Keratinocyte (primary cell): ENCODE data around the gene THSD7B. TPM values are rescaled to one million over a fixed set of nuclear protein-coding genes. Genes with fewer than 3 reads are reported as not detected.

Experiments
- DNase-seq: peaks from one replicate; pipeline ENCODE4 v3.0.0-alpha.2; 2011; ENCODE audit warnings: low read depth, missing footprints, low spot score
- FAIRE-seq: peaks from 2 replicates; lab custom pipeline; 2011; peaks lifted over from hg19 to GRCh38; lab: Jason Lieb, UNC
- H2AFZ ChIP-seq: 2 replicates; pipeline ENCODE4 v1.6.0; 2012; ENCODE audit warnings: low read length, control low read depth, inconsistent platforms; ENCODE audit not compliant: control insufficient read depth
- H3K27ac ChIP-seq: 2 replicates; pipeline ENCODE4 v1.5.1; 2011; ENCODE audit warnings: low read length; ENCODE audit not compliant: control insufficient read depth, insufficient read depth
- H3K27me3 ChIP-seq: 3 replicates; pipeline ENCODE4 v1.6.0; 2011; ENCODE audit warnings: low read length; ENCODE audit not compliant: control insufficient read depth, insufficient read depth; ENCODE audit errors: extremely low read depth
- H3K36me3 ChIP-seq, 2 experiments: 2 replicates in 1 of 2; 3 replicates in 1 of 2; pipeline ENCODE4 v1.5.1; 2011; ENCODE audit warnings: low read length in 2 of 2, mild to moderate bottlenecking in 1 of 2; ENCODE audit not compliant: control insufficient read depth in 2 of 2, insufficient read depth in 2 of 2; ENCODE audit errors: extremely low read depth in 1 of 2
- H3K4me1 ChIP-seq: 3 replicates; pipeline ENCODE4 v1.5.1; 2011; ENCODE audit warnings: low read length; ENCODE audit not compliant: control insufficient read depth, insufficient read depth; ENCODE audit errors: extremely low read depth
- H3K4me2 ChIP-seq: 3 replicates; pipeline ENCODE4 v1.6.0; 2011; ENCODE audit warnings: low read depth, low read length; ENCODE audit not compliant: control insufficient read depth, insufficient read depth; ENCODE audit errors: extremely low read depth
- H3K4me3 ChIP-seq, 3 experiments: fragments of 200-600 bp in 1 of 3; sonication (generic) in 1 of 3; 2 replicates in 2 of 3; 3 replicates in 1 of 3; pipeline ENCODE4 v1.5.1; 2011 to 2016; ENCODE audit warnings: low read length in 3 of 3, mild to moderate bottlenecking in 3 of 3, control low read depth in 2 of 3, inconsistent platforms in 1 of 3, low read depth in 1 of 3, mixed read lengths in 1 of 3, mixed run types in 1 of 3, moderate library complexity in 1 of 3; ENCODE audit not compliant: control insufficient read depth in 2 of 3, insufficient read depth in 2 of 3; ENCODE audit errors: extremely low read depth in 1 of 3
- H3K79me2 ChIP-seq: 2 replicates; pipeline ENCODE4 v1.6.0; 2012; ENCODE audit warnings: low read length; ENCODE audit not compliant: control insufficient read depth, insufficient read depth
- H3K9ac ChIP-seq: 3 replicates; pipeline ENCODE4 v1.6.0; 2011; ENCODE audit warnings: low read length; ENCODE audit not compliant: control insufficient read depth, insufficient read depth; ENCODE audit errors: extremely low read depth
- H3K9me1 ChIP-seq: 3 replicates; pipeline ENCODE4 v1.6.0; 2011; ENCODE audit warnings: low read length; ENCODE audit not compliant: control insufficient read depth, insufficient read depth; ENCODE audit errors: extremely low read depth
- H3K9me3 ChIP-seq: 2 replicates; pipeline ENCODE4 v1.5.1; 2012; ENCODE audit warnings: low read depth, low read length; ENCODE audit not compliant: control insufficient read depth
- H4K20me1 ChIP-seq: 3 replicates; pipeline ENCODE4 v1.6.0; 2011; ENCODE audit warnings: low read length; ENCODE audit not compliant: control insufficient read depth, insufficient read depth; ENCODE audit errors: extremely low read depth
- CTCF ChIP-seq, 3 experiments: IDR thresholded peaks in 1 of 3; conservative IDR thresholded peaks in 1 of 3; optimal IDR thresholded peaks in 1 of 3; 2 replicates in 2 of 3; 3 replicates in 1 of 3; pipeline versions ENCODE3 to v1.5.1; 2011; ENCODE audit warnings: low read length in 3 of 3, mild to moderate bottlenecking in 3 of 3, moderate library complexity in 2 of 3, control low read depth in 1 of 3, inconsistent platforms in 1 of 3; ENCODE audit not compliant: insufficient read depth in 2 of 3; ENCODE audit errors: extremely low read depth in 1 of 3
- EZH2 ChIP-seq: IDR thresholded peaks from one replicate; pipeline ENCODE4 v1.6.1; 2012; ENCODE audit warnings: inconsistent platforms, mild to moderate bottlenecking, low read length, moderate library complexity
- dilution Hi-C: fragments of 300-500 bp; cut with MboI; formaldehyde crosslinking; loops from one replicate; pipeline ENCODE4 v1.7.0; 2020; ENCODE audit warnings: low sequenced_read_pairs; ENCODE audit not compliant: extremely low pct_ligation_motif_present
- polyA plus RNA-seq, 5 experiments: library from polyadenylated mRNA; depleted of rRNA in 3 of 5; stranded (reverse) in 3 of 5; stranded (forward) in 1 of 5; unstranded in 1 of 5; fragments of >200 nt; gene quantifications; 1 replicate in 1 of 5; 2 replicates in 3 of 5; 3 replicates in 1 of 5; pipeline versions ENCODE4 v1.2.1 to v1.2.3, GENCODE V29; 2011 to 2012; ENCODE audit warnings: missing spikeins in 2 of 5, low read depth in 1 of 5, low replicate concordance in 1 of 5

The THSD7B gene
- polyA plus RNA-seq, 1 donor (not counting 4 experiments of a cell fraction or from before 2014, with no cell fraction given) = 0.04 TPM

- H3K36me3 ChIP-seq = no peaks in the 10 kb centered on the region
- dilution Hi-C loops = no loop called here
- no peak overlapping the region for H3K4me2 ChIP-seq
- no peaks in the 10 kb centered on the region for H3K9me3 ChIP-seq
- H2AFZ ChIP-seq = no peak overlapping the region
- TF ChIP-seq EZH2 (no peak), CTCF (optimal IDR thresholded peaks at IDR 0.05 in 1 of 3, IDR thresholded peaks at IDR 0.05 in 1 of 3, conservative IDR thresholded peaks at IDR 0.05 in 1 of 3; ENCODE audit: extremely low read depth in 1 of 3, insufficient read depth in 2 of 3, low read length in 3 of 3) (no peak)
- H3K27me3 ChIP-seq = no peaks in the 10 kb centered on the region
- no peaks in the 10 kb centered on the region for H4K20me1 ChIP-seq
- FAIRE-seq (no peak), DNase-seq (no peak)
- H3K27ac ChIP-seq = no peak overlapping the region
- no peaks in the 10 kb centered on the region for H3K79me2 ChIP-seq
- H3K9ac ChIP-seq = no peak overlapping the region
- no peak overlapping the region for H3K4me3 ChIP-seq
- peaks cover 7% of the 10 kb centered on the region for H3K4me1 ChIP-seq
- H3K9me1 ChIP-seq = no peaks in the 10 kb centered on the region
Observed at GRCh38 chr2:137156221-137156844, 391.0 kb downstream of the THSD7B start.

- no peaks in the 10 kb centered on the region for H3K36me3 ChIP-seq
- FAIRE-seq = no peak
- no peaks in the 10 kb centered on the region for H3K79me2 ChIP-seq
- DNase-seq = no peak
- H3K4me1 ChIP-seq = peaks cover 7% of the 10 kb centered on the region
- no peak overlapping the region for H2AFZ ChIP-seq
- dilution Hi-C loops = no loop called here
- no peak overlapping the region for H3K27ac ChIP-seq
- no peaks in the 10 kb centered on the region for H3K9me3 ChIP-seq
- H3K9me1 ChIP-seq = no peaks in the 10 kb centered on the region
- H4K20me1 ChIP-seq = no peaks in the 10 kb centered on the region
- H3K4me2 ChIP-seq = no peak overlapping the region
- H3K9ac ChIP-seq = no peak overlapping the region
- no peaks in the 10 kb centered on the region for H3K27me3 ChIP-seq
- TF ChIP-seq EZH2 (no peak), CTCF (optimal IDR thresholded peaks at IDR 0.05 in 1 of 3, IDR thresholded peaks at IDR 0.05 in 1 of 3, conservative IDR thresholded peaks at IDR 0.05 in 1 of 3; ENCODE audit: extremely low read depth in 1 of 3, insufficient read depth in 2 of 3, low read length in 3 of 3) (no peak)
- H3K4me3 ChIP-seq = no peak overlapping the region
Observed at GRCh38 chr2:137157851-137158250, 392.5 kb downstream of the THSD7B start.
